Mesenchymal stem cell (in vitro differentiated cells and primary cell): Measurements from ENCODE around the gene ZGPAT.

Experiments used
- DNase-seq: peaks from one replicate; pipeline ENCODE4 v3.0.0-alpha.2; 2013
- H2AFZ ChIP-seq: one replicate; pipeline ENCODE4 v1.6.1; 2013; ENCODE audit warnings: low read depth, mild to moderate bottlenecking, control low read depth, inconsistent platforms, low read length, moderate library complexity
- H2AK5ac ChIP-seq: 2 replicates; pipeline ENCODE4 v1.6.1; 2013; ENCODE audit warnings: low read length, moderate library complexity, mild to moderate bottlenecking, inconsistent platforms; ENCODE audit not compliant: severe bottlenecking
- H2BK120ac ChIP-seq: one replicate; pipeline ENCODE4 v1.6.1; 2013; ENCODE audit warnings: low read depth, mild to moderate bottlenecking, inconsistent platforms, low read length, moderate library complexity
- H2BK12ac ChIP-seq, 2 experiments: one replicate each; pipeline ENCODE4 v1.6.1; 2013; ENCODE audit warnings: inconsistent platforms in 2 of 2, low read length in 2 of 2, mild to moderate bottlenecking in 2 of 2, moderate library complexity in 2 of 2, control low read depth in 1 of 2
- H2BK15ac ChIP-seq: one replicate; pipeline ENCODE4 v1.6.1; 2013; ENCODE audit warnings: mild to moderate bottlenecking, low read depth, inconsistent platforms; ENCODE audit not compliant: poor library complexity, severe bottlenecking
- H2BK5ac ChIP-seq: 2 replicates; pipeline ENCODE4 v1.6.1; 2013; ENCODE audit warnings: low read depth, mild to moderate bottlenecking, low read length, control low read depth, inconsistent platforms; ENCODE audit not compliant: poor library complexity, severe bottlenecking
- H3K14ac ChIP-seq, 2 experiments: one replicate each; pipeline ENCODE4 v1.6.1; 2013; ENCODE audit warnings: inconsistent platforms in 2 of 2, low read length in 2 of 2, control low read depth in 1 of 2, mild to moderate bottlenecking in 1 of 2, moderate library complexity in 1 of 2
- H3K18ac ChIP-seq, 2 experiments: one replicate each; pipeline ENCODE4 v1.6.1; 2013; ENCODE audit warnings: inconsistent platforms in 2 of 2, low read length in 2 of 2, control low read depth in 1 of 2, low read depth in 1 of 2, mild to moderate bottlenecking in 1 of 2
- H3K23ac ChIP-seq, 2 experiments: one replicate each; pipeline ENCODE4 v1.6.1; 2013; ENCODE audit warnings: inconsistent platforms in 2 of 2, low read length in 2 of 2, mild to moderate bottlenecking in 2 of 2, moderate library complexity in 2 of 2, control low read depth in 1 of 2
- H3K27ac ChIP-seq: 2 replicates; pipeline ENCODE4 v1.5.1; 2013; ENCODE audit warnings: mild to moderate bottlenecking, moderate library complexity, low read length, control low read depth, inconsistent platforms; ENCODE audit not compliant: poor library complexity, severe bottlenecking
- H3K27me3 ChIP-seq, 2 experiments: 2 replicates each; pipeline versions ENCODE4 v1.6.1 to v1.7.0; 2013; ENCODE audit warnings: low read length in 2 of 2, mild to moderate bottlenecking in 2 of 2, moderate library complexity in 2 of 2, control low read depth in 1 of 2, inconsistent platforms in 1 of 2; ENCODE audit not compliant: control insufficient read depth in 1 of 2, insufficient read depth in 1 of 2
- H3K36me3 ChIP-seq, 2 experiments: 2 replicates each; pipeline versions ENCODE4 v1.6.1 to v1.7.0; 2013; ENCODE audit warnings: low read length in 2 of 2, control low read depth in 1 of 2, inconsistent platforms in 1 of 2, low read depth in 1 of 2, mild to moderate bottlenecking in 1 of 2; ENCODE audit not compliant: insufficient read depth in 2 of 2, control insufficient read depth in 1 of 2
- H3K4ac ChIP-seq, 2 experiments: one replicate each; pipeline ENCODE4 v1.6.1; 2013; ENCODE audit warnings: inconsistent platforms in 2 of 2, low read length in 2 of 2, mild to moderate bottlenecking in 2 of 2, moderate library complexity in 2 of 2, control low read depth in 1 of 2, low read depth in 1 of 2
- H3K4me1 ChIP-seq: 2 replicates; pipeline ENCODE4 v1.6.1; 2013; ENCODE audit warnings: low read depth, low read length, control low read depth; ENCODE audit not compliant: control insufficient read depth, insufficient read depth
- H3K4me2 ChIP-seq: 2 replicates; pipeline ENCODE4 v1.6.1; 2013; ENCODE audit warnings: low read length, mild to moderate bottlenecking, inconsistent platforms; ENCODE audit not compliant: poor library complexity, severe bottlenecking
- H3K4me3 ChIP-seq, 2 experiments: 2 replicates each; pipeline versions ENCODE4 v1.5.1 to v1.7.0; 2013; ENCODE audit warnings: low read length in 2 of 2, mild to moderate bottlenecking in 2 of 2, control low read depth in 1 of 2, low read depth in 1 of 2; ENCODE audit not compliant: insufficient read depth in 1 of 2
- H3K79me1 ChIP-seq: replicated peaks from 2 replicates; pipeline ENCODE4 v1.6.1; 2013; ENCODE audit warnings: mild to moderate bottlenecking, control low read depth, low read length, inconsistent platforms; ENCODE audit not compliant: poor library complexity, severe bottlenecking
- H3K9ac ChIP-seq: 2 replicates; pipeline ENCODE4 v1.7.0; 2013; ENCODE audit warnings: mild to moderate bottlenecking, low read length, moderate library complexity
- H3K9me3 ChIP-seq: 2 replicates; pipeline ENCODE4 v1.7.0; 2013; ENCODE audit warnings: mild to moderate bottlenecking, low read length; ENCODE audit not compliant: control insufficient read depth
- H4K8ac ChIP-seq: one replicate; pipeline ENCODE4 v1.6.1; 2013; ENCODE audit warnings: inconsistent platforms, mild to moderate bottlenecking, low read length, moderate library complexity
- H4K91ac ChIP-seq: one replicate; pipeline ENCODE4 v1.6.1; 2013; ENCODE audit warnings: mild to moderate bottlenecking, low read length, inconsistent platforms
- WGBS: methylation state at CpG from one replicate; pipeline ENCODE4 v1.1.7; 2013; ENCODE audit warnings: mixed read lengths; 5-methylcytosine and 5-hydroxymethylcytosine counted together

ZGPAT gene

DNA sequence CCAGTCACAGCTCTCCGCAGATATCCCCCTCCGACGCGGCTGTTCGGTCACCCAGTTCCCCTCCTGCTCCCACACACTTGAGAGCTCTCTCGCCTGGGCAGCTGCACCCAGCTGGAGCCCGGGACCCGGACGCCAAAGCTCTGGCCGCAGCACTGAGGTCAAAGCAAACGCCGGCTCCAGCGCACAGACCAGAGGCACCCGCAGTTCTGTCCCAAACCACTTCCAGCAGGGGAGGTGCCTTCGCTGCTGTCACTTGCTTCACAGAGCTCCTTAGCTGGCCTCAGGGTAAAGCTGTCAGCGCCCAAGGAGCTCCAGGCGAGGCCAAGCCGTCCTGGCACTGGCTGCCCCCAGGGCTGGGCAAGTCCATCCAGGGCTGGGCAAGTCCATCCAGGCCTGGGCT is 59.6 kb downstream of the ZGPAT start:
- H4K8ac ChIP-seq: no peak overlapping the region

DNA sequence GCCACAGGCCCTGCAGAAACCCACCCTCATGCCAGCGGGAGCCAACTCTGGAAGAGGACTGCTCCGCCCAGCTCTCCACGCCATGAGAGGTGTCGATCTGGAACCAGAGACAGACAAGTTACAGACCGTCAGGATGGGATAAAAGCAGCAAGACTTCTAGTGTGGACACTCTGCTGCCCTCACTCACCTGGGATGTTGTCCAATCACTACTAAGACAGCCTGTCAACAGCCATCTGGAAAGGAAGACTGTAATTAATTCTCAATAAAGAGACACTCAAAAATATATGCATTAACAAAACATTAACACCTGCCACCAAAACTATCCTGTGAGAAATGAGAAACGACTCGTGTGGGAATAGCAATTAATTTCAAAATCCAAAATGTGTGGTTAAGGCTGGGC is 60.0 kb downstream of the ZGPAT start:
- no peaks in the 10 kb centered on the region for H3K9me3 ChIP-seq
- no peak for DNase-seq
- H3K9ac ChIP-seq: no peak overlapping the region
- no peak overlapping the region for H3K4ac ChIP-seq
- H2BK5ac ChIP-seq: no peak overlapping the region
- no peak overlapping the region for H2BK120ac ChIP-seq
- H2BK15ac ChIP-seq: no peak overlapping the region
- no peak overlapping the region for H4K8ac ChIP-seq
- peaks cover 40% of the 10 kb centered on the region for H3K79me1 ChIP-seq
- peaks cover 0 to 58% of the 10 kb centered on the region in 2 experiments for H3K36me3 ChIP-seq
- 93% methylated on average over 7 of the region's 7 CpGs for WGBS
- H4K91ac ChIP-seq: no peak overlapping the region
- no peak overlapping the region for H3K4me3 ChIP-seq
- no peak overlapping the region for H2BK12ac ChIP-seq
- no peak overlapping the region for H3K23ac ChIP-seq
- H3K27ac ChIP-seq: no peak overlapping the region
- H2AFZ ChIP-seq: no peak overlapping the region
- no peak overlapping the region for H3K18ac ChIP-seq
- H3K27me3 ChIP-seq: peaks cover 0 to 18% of the 10 kb centered on the region in 2 experiments
- no peak overlapping the region for H2AK5ac ChIP-seq
- H3K4me1 ChIP-seq: peaks cover 1% of the 10 kb centered on the region
- H3K4me2 ChIP-seq: no peak overlapping the region
- H3K14ac ChIP-seq: no peak overlapping the region

More for the DNA sequence above, 59.6 kb downstream of the ZGPAT start:
- DNase-seq: no peak
- Histone ChIP-seq H3K9ac (no peak overlapping the region), H3K23ac (no peak overlapping the region), H3K4me2 (no peak overlapping the region), H3K18ac (no peak overlapping the region), H2BK15ac (no peak overlapping the region), H2BK120ac (no peak overlapping the region), H3K9me3 (no peaks in the 10 kb centered on the region), H3K36me3 (peaks cover 0 to 54% of the 10 kb centered on the region in 2 experiments), H4K91ac (no peak overlapping the region), H3K27me3 (peaks cover 0 to 16% of the 10 kb centered on the region in 2 experiments), H2AK5ac (no peak overlapping the region), H2AFZ (no peak overlapping the region), H2BK12ac (no peak overlapping the region), H3K4ac (no peak overlapping the region), H3K4me3 (no peak overlapping the region), H3K14ac (no peak overlapping the region), H3K79me1 (peaks cover 36% of the 10 kb centered on the region), H3K27ac (no peak overlapping the region), H3K4me1 (no peaks in the 10 kb centered on the region), H2BK5ac (no peak overlapping the region)
- WGBS: 93% methylated on average over 18 of the region's 18 CpGs

DNA sequence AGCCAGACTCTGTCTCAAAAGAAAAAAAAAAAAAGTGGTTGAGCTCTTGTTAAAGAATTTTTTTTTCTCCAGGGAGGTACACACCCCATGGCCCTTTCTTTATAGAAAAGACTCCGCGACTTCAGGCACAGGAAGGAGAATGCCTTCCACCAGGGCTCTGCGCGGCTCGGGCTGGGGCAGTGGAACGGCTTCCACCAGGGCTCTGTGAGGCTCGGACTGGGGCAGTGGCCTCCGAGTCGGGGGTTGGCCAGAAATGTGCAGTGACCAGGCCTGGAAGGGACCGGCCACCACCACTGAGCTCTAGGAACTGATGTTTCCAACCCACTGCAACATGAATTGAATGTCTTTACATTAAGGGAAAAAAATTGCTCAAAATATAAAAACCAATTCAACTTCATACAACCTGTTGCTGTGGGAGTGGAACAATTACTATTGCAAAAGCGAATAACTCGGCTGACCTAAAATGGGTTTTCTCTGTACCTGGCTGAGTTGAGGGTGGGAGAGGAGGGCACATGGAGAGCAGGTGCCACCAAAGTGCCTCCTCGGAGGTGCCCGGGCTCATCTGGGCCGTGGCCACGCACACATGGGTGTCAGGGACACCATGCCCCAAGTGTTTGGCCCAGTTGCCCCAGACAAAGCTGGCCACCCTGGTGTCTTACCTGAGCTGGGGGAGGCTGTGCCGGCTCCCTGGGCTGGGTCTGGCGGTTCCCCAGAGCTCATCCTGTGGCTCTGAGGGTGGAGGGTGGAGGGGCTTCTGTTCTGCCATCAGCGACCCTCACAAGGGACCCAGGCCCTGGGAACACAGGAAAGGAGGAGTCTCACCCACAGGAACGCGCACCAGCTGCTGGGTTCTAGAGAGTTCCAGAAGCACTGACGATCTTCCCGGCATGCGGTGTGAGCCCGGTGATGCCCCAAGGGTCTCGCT is 61.0 kb downstream of the ZGPAT start:
- Histone ChIP-seq H3K4me2 (no peak overlapping the region), H3K4me1 (peaks cover 5% of the 10 kb centered on the region), H3K79me1 (peaks cover 48% of the 10 kb centered on the region), H2BK15ac (no peak overlapping the region), H3K27ac (no peak overlapping the region), H3K18ac (no peak overlapping the region), H4K91ac (no peak overlapping the region), H2BK12ac (no peak overlapping the region), H3K23ac (no peak overlapping the region), H2BK120ac (no peak overlapping the region), H3K27me3 (peaks cover 0 to 20% of the 10 kb centered on the region in 2 experiments), H3K36me3 (peaks cover 0 to 59% of the 10 kb centered on the region in 2 experiments), H3K9ac (no peak overlapping the region), H3K9me3 (no peaks in the 10 kb centered on the region), H3K4me3 (no peak overlapping the region), H3K4ac (no peak overlapping the region), H2AK5ac (no peak overlapping the region), H3K14ac (no peak overlapping the region), H4K8ac (no peak overlapping the region), H2AFZ (no peak overlapping the region), H2BK5ac (no peak overlapping the region)
- no peak for DNase-seq
- 96% methylated on average over 25 of the region's 26 CpGs for WGBS

DNA sequence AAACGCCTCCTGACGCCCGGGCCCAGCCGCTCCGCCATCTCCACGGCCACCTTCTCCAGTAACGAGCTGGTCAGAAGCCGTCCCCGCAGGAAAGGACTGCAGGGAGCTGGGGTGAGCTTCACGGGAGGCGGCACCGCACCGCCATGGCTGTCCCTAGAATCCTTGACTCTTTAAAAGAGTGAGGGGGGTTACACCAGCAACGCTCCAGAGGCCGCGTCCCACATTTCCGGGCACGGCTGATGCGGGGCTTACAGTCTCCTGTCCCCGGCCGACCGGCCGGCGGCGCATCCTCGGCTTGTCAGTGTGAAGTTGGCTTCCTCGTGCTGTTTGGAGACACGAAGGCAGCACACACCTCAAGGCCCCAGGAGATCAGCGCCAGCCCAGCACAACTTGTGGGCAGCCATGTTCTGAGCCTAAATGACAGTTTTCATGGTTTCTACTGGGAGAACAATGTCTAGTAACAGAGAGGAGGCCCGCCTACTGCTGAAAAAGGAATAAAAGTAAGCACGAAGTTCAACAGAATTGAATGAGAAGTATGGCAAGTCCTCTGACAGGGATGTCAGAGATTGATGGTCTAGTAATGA is 62.1 kb downstream of the ZGPAT start:
- 96% methylated on average over 31 of the region's 31 CpGs for WGBS
- no peak overlapping the region for H3K4ac ChIP-seq
- DNase-seq: no peak
- no peak overlapping the region for H3K4me3 ChIP-seq
- peaks cover 10% of the 10 kb centered on the region for H3K4me1 ChIP-seq
- H3K14ac ChIP-seq: no peak overlapping the region
- H4K91ac ChIP-seq: no peak overlapping the region
- no peak overlapping the region for H2BK15ac ChIP-seq
- peaks cover 0 to 28% of the 10 kb centered on the region in 2 experiments for H3K27me3 ChIP-seq
- no peak overlapping the region for H2BK5ac ChIP-seq
- H3K36me3 ChIP-seq: peaks cover 0 to 58% of the 10 kb centered on the region in 2 experiments
- H3K79me1 ChIP-seq: peaks cover 53% of the 10 kb centered on the region
- no peak overlapping the region for H3K18ac ChIP-seq
- H2AK5ac ChIP-seq: no peak overlapping the region
- no peak overlapping the region for H3K4me2 ChIP-seq
- H3K27ac ChIP-seq: no peak overlapping the region
- no peaks in the 10 kb centered on the region for H3K9me3 ChIP-seq
- H2BK120ac ChIP-seq: no peak overlapping the region
- no peak overlapping the region for H4K8ac ChIP-seq
- no peak overlapping the region for H3K9ac ChIP-seq
- no peak overlapping the region for H2AFZ ChIP-seq
- no peak overlapping the region for H2BK12ac ChIP-seq
- no peak overlapping the region for H3K23ac ChIP-seq
